Gastroesophageal sphincter (tissue), 4 donors: Measurements from ENCODE around the gene UNKL. TPM values are rescaled to one million over a fixed set of nuclear protein-coding genes. Genes with fewer than 3 reads are reported as not detected.

Experiments
- ATAC-seq: fragments of 150-250 bp; one replicate; pipeline ENCODE4 v1.9.1; 2016; ENCODE audit warnings: mild to moderate bottlenecking, moderate library complexity
- H3K27ac ChIP-seq, 4 donors: fragments of 200-600 bp; sonication (generic) in 3 of 4; 1 replicate in 3 of 4; 2 replicates in 1 of 4; pipeline ENCODE4 v1.5.1; 2016 to 2019
- H3K27me3 ChIP-seq: fragments of 200-600 bp; sonication (generic); one replicate; pipeline ENCODE4 v1.5.1; 2019
- H3K36me3 ChIP-seq, 2 donors: fragments of 200-600 bp; sonication (generic); one replicate each; pipeline ENCODE4 v1.5.1; 2019; ENCODE audit warnings: control low read depth in 1 of 2
- H3K4me1 ChIP-seq, 3 donors: fragments of 200-600 bp; sonication (generic); 1 replicate in 2 of 3; 2 replicates in 1 of 3; pipeline ENCODE4 v1.5.1; 2016 to 2019; ENCODE audit warnings: control low read depth in 2 of 3
- H3K4me3 ChIP-seq, 2 donors: fragments of 200-600 bp; sonication (generic); one replicate each; pipeline ENCODE4 v1.5.1; 2019; ENCODE audit warnings: mild to moderate bottlenecking in 1 of 2, moderate library complexity in 1 of 2
- H3K9me3 ChIP-seq, 3 donors: fragments of 200-600 bp; sonication (generic); one replicate each; pipeline ENCODE4 v1.5.1; 2017 to 2019; ENCODE audit warnings: control low read depth in 2 of 3
- EP300 ChIP-seq: sonication (generic); formaldehyde crosslinking; IDR thresholded peaks from one replicate; pipeline ENCODE4 v1.6.1; 2017; ENCODE audit warnings: antibody characterized with exemption, mild to moderate bottlenecking
- POLR2A ChIP-seq, 2 donors: fragments of 450-650 bp; IDR thresholded peaks; one replicate each; pipeline ENCODE4 v1.6.1; 2017; ENCODE audit warnings: antibody characterized with exemption in 2 of 2, mild to moderate bottlenecking in 2 of 2, moderate library complexity in 1 of 2
- POLR2AphosphoS5 ChIP-seq: sonication (generic); formaldehyde crosslinking; IDR thresholded peaks from one replicate; pipeline ENCODE4 v1.6.1; 2017; ENCODE audit warnings: antibody characterized with exemption
- WGBS, 2 donors: methylation state at CpG; one replicate each; pipeline ENCODE4 v1.1.5; 2018; ENCODE audit warnings: low coverage in 1 of 2; 5-methylcytosine and 5-hydroxymethylcytosine counted together
- total RNA-seq, 4 donors: library from RNA; depleted of rRNA; stranded (reverse); fragments of >200 nt; gene quantifications; one replicate each; pipeline ENCODE4 v1.1.0, GENCODE V29; 2016
- TF ChIP-seq, protein P1 (sequence below), 4 experiments: fragments of 200-600 bp in 2 of 4; fragments of 450-650 bp in 2 of 4; sonication (generic) in 1 of 4; IDR thresholded peaks; one replicate each; pipeline ENCODE4 v1.5.1; 2017 to 2019; ENCODE audit warnings: antibody characterized with exemption in 4 of 4, mild to moderate bottlenecking in 2 of 4, moderate library complexity in 2 of 4

Gene UNKL
- total RNA-seq, 4 donors from 2014 or later = 12.3 to 29.4 (median 16.4) TPM

DNA sequence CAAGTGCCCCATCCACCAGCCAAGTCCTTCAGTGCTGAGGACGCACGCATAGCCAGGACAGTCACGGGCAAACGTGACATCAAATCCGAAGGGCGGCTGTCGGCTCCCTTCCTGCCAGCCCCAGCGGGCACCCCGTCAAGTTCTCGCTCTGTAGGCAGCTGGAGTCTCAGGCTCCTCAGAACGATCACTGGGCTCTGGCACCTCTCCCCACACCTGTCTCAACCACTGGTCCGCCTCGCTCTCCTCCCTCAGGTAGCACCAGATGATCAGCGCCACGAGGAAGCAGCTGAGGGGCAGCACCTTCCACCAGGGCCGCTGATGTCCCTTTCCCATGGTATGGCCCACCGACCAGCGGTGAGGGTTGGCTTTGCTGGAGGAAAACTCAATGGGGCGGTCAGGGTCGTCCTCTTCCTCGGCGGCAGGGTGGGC lies 5.6 kb upstream of the UNKL start:
- ATAC-seq = no peak
- H3K36me3 ChIP-seq = peaks cover 0 to 5% of the 10 kb centered on the region in 2 donors
- peak overlapping the region; percentile 60 to 91 for H3K4me3 ChIP-seq
- peak overlapping the region; percentile 57 to 96 (median 94) for H3K27ac ChIP-seq
- TF ChIP-seq POLR2A (IDR thresholded peaks at IDR 0.05) (no peak), EP300 (no peak), POLR2AphosphoS5 (no peak)
- TF ChIP-seq, protein P1, sequence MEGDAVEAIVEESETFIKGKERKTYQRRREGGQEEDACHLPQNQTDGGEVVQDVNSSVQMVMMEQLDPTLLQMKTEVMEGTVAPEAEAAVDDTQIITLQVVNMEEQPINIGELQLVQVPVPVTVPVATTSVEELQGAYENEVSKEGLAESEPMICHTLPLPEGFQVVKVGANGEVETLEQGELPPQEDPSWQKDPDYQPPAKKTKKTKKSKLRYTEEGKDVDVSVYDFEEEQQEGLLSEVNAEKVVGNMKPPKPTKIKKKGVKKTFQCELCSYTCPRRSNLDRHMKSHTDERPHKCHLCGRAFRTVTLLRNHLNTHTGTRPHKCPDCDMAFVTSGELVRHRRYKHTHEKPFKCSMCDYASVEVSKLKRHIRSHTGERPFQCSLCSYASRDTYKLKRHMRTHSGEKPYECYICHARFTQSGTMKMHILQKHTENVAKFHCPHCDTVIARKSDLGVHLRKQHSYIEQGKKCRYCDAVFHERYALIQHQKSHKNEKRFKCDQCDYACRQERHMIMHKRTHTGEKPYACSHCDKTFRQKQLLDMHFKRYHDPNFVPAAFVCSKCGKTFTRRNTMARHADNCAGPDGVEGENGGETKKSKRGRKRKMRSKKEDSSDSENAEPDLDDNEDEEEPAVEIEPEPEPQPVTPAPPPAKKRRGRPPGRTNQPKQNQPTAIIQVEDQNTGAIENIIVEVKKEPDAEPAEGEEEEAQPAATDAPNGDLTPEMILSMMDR (IDR thresholded peaks at IDR 0.05) = no peak
- no peaks in the 10 kb centered on the region for H3K9me3 ChIP-seq
- no CpG with 5 or more reads among the region's 22 CpGs for WGBS, 2 donors
- H3K27me3 ChIP-seq = no peaks in the 10 kb centered on the region
- H3K4me1 ChIP-seq = peaks cover 0 to 44% (median 9%) of the 10 kb centered on the region in 3 donors

DNA sequence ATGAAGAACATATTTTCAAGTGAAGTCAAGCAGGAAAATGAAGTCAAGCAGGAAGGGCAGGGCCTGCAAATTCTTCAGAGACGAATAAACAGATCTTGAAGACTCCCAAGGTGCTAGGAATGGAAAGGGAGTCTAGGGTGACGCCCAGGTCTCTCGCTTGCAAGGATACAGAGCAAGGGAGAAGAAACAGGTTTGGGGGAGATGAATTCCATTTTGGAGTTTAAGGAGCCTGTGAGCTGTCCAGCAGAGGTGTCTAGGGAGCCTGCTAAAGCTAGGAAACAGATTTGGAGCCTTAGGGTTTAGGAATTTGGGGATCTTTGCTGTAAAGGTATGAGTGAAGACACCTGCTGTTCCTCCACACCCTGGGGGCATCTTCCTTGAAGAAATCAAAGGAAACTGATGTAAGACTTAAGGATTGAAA lies 2.0 kb upstream of the UNKL start:
- peaks cover 0 to 19% of the 10 kb centered on the region in 2 donors for H3K36me3 ChIP-seq
- no peak overlapping the region for H3K4me3 ChIP-seq
- H3K27me3 ChIP-seq = no peaks in the 10 kb centered on the region
- no peak for TF ChIP-seq POLR2A (IDR thresholded peaks at IDR 0.05)
- TF ChIP-seq, protein P1 (IDR thresholded peaks at IDR 0.05) = no peak
- no peak for TF ChIP-seq EP300
- TF ChIP-seq POLR2AphosphoS5 = no peak
- 45 to 67% methylated on average over 3 of the region's 3 CpGs for WGBS, 2 donors
- no peak overlapping the region for H3K27ac ChIP-seq
- H3K4me1 ChIP-seq = peaks cover 0 to 65% (median 8%) of the 10 kb centered on the region in 3 donors
- ATAC-seq = no peak
- H3K9me3 ChIP-seq = no peaks in the 10 kb centered on the region

DNA sequence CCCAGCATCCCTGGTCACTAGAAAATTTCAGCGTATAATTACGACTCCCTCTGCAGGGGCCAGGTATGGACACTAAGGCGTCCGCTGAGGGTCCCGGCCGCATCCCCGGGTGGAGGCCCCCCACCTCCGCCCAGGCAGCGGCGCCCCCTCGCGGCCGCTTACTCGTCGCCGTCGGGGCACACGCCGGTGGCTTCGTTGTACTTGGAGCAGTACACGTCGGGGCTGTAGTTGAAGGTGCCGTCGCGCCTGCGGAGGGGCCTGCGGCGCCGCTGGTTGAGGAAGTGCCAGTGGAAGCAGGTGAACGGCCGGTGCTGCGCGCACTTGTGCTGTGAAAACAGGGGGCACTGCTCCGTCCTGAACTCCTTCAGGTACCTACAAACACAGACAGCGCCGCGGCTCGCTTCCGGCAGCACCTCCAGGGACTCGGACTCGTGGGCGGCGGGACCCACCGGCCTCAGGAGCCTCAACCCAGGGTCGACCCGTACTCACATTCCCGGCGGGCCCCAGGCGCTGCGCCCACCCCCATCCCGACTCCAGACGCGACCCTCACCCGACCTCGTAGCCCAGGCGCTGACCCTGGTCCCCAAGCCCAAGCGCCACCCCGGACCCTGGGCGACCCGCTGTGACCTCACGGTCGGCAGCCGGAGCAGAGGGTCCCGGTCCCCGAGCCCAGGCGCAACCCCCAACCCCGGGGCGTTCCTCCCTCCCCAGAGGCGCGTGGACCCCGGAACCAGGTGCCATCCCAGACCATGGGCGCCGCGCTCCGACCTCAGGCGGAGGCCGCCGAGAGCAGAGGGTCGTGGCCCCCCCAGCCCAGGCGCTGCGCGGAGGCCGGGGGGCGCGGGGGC lies 596 bp downstream of the UNKL start:
- peak overlapping the region; percentile 96 to 99 for H3K4me3 ChIP-seq
- H3K4me1 ChIP-seq = peaks cover 0 to 66% (median 3%) of the 10 kb centered on the region in 3 donors
- peaks cover 0 to 43% of the 10 kb centered on the region in 2 donors for H3K36me3 ChIP-seq
- no peak for TF ChIP-seq POLR2A (IDR thresholded peaks at IDR 0.05)
- TF ChIP-seq, protein P1 (IDR thresholded peaks at IDR 0.05) = peak in 3 of 4 experiments; percentile 50 to 72 (median 63)
- no peak for TF ChIP-seq POLR2AphosphoS5
- no peak for TF ChIP-seq EP300
- peak; percentile 47 for ATAC-seq
- 33% methylated on average over 4 of the region's 85 CpGs; no CpG with 5 or more reads in 1 of the 2 donors for WGBS, 2 donors
- H3K27ac ChIP-seq = peak overlapping the region; percentile 89 to 91 (median 90)
- H3K27me3 ChIP-seq = no peaks in the 10 kb centered on the region
- no peaks in the 10 kb centered on the region for H3K9me3 ChIP-seq

DNA sequence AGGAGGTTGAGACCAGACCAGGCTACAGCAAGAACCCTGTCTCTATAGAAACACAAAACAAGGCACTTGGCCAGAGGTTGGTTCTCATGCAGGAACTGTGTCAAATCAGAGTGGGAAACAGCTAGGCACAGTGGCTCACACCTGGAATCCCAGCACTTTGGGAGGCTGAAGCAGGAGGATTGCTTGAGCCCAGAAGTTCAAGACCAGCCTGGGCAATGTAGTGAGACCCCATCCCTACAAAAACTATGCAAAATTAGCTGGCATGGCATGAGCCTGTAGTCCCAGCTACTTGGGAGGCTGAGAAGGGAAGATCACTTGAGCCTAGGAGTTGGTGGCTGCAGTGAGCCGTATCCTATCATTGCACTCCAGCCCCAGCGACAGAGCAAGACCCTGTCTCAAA lies 1.7 kb downstream of the UNKL start:
- Histone ChIP-seq H3K27ac (no peak overlapping the region), H3K27me3 (no peaks in the 10 kb centered on the region), H3K4me3 (peak overlapping the region in 1 of 2 donors; percentile 96), H3K4me1 (peaks cover 0 to 66% (median 9%) of the 10 kb centered on the region in 3 donors), H3K36me3 (peaks cover 0 to 38% of the 10 kb centered on the region in 2 donors), H3K9me3 (no peaks in the 10 kb centered on the region)
- TF ChIP-seq POLR2A (IDR thresholded peaks at IDR 0.05) (no peak), EP300 (no peak), POLR2AphosphoS5 (no peak)
- TF ChIP-seq, protein P1 (IDR thresholded peaks at IDR 0.05) = no peak
- ATAC-seq = no peak
- no CpG with 5 or more reads among the region's 2 CpGs for WGBS, 2 donors
